HG02642 (cell line): ENCODE results near the gene ZNF548.

Source experiments
- ATAC-seq: cut with Tn5 transposase; IDR thresholded peaks from one replicate; pipeline ENCODE4 v1.9.1; 2021; ENCODE audit warnings: mild to moderate bottlenecking; ENCODE audit not compliant: unreplicated experiment, poor library complexity

ZNF548 gene

GRCh38 chr19:57395710-57396109 is 6.1 kb downstream of the ZNF548 start:
- ATAC-seq, result no peak

DNA sequence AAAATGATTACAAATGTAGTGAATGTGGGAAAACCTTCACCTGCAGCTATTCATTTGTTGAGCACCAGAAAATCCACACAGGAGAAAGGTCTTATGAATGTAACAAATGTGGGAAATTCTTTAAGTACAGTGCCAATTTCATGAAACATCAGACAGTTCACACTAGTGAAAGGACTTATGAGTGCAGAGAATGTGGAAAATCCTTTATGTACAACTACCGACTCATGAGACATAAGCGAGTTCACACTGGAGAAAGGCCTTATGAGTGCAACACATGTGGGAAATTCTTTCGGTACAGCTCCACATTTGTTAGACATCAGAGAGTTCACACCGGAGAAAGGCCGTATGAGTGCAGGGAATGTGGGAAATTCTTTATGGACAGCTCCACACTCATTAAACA is 9.2 kb downstream of the ZNF548 start:
- no peak for ATAC-seq

- no peak for ATAC-seq
These were observed 14.3 kb downstream of the ZNF548 start for GRCh38 chr19:57403737-57404563.

DNA sequence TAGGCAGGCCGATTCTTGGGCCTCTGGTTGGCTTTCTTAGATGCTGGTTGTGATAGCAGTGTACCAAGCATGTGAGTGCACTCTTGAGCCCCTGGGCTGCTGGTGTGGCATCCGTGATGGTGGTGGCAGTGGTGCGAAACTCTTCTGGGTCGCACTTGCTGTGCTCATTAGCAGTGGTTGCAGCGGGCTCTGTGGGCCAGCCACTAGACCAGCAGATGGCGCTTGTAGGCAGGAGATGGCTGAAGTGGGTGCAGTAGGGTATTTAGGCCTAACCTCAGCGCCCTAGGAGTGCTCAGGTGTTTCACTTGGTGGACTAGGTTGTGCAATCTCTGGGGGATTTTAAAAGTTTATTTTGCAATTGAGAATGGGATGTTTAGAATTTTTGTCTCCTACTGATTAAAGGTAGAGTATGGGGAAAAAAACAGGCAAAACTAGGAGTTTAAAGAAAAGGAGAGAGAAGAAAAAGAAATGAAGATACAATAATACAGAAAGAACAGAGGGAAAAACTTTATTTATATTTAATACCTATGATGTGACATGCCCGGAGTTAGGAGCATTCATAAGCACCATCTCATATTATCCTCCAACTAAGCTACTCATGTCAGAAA is 17.0 kb downstream of the ZNF548 start:
- no peak for ATAC-seq

DNA sequence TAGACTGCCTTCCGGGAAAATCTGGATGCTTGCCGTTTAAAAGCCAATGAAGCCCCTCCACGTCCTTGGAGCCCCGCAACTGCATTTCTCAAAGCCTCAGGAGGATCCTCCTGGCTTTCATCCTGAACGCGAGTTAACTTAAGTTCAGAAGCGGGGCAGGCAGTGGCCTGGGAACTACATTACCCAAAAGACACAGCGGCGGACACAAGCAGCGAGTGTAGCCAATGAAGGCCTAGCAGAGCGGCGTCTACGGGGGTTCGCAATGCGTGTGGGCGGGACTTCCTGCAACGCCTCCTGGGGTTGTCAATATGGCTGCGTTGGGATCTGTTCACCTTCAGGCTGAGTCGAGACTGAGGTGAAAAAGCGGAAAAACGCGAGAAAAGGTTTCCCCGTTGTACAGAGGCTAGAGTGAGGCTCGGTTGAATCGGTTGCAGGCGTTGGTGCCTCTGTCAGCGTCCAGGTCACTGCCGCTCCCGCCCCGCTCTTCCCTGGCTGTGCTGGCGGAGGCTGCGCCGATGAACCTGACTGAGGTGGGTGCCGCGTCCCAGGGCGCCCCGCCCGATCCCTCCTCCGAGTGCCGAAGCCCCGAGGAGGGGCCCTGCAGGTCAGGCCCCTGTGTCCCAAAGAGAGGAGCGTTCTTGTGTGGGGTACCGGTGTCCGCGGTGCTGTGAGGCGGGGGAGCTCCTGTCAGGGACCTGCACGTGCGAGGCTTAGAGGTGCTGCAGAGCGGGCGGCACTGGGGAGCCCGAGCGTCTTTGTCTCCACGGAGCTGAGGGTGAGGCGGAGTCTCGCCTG is 21.4 kb downstream of the ZNF548 start, which contains the start of gene ZNF17:
TSS of gene ZNF17 (plus strand) at position 285 of the 795 bp plus-strand sequence. CDS start 2,455 bp downstream, outside the sequence.
- ATAC-seq, result peak; percentile 99

GRCh38 chr19:57419439-57419838 is 29.8 kb downstream of the ZNF548 start:
- no peak for ATAC-seq

DNA sequence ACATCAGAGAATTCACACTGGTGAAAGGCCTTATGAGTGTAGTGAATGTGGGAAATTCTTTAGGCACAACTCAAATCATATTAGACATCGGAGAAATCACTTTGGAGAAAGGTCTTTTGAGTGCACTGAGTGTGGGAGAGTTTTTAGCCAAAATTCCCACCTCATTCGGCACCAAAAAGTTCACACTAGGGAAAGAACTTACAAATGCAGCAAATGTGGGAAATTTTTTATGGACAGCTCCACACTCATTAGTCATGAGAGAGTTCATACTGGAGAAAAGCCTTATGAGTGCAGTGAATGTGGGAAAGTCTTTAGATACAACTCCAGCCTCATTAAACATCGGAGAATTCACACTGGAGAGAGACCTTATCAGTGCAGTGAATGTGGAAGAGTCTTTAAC is 31.4 kb downstream of the ZNF548 start:
- no peak for ATAC-seq

- ATAC-seq, result peak; percentile 15
These were observed 44.9 kb downstream of the ZNF548 start for GRCh38 chr19:57434386-57435061.

DNA sequence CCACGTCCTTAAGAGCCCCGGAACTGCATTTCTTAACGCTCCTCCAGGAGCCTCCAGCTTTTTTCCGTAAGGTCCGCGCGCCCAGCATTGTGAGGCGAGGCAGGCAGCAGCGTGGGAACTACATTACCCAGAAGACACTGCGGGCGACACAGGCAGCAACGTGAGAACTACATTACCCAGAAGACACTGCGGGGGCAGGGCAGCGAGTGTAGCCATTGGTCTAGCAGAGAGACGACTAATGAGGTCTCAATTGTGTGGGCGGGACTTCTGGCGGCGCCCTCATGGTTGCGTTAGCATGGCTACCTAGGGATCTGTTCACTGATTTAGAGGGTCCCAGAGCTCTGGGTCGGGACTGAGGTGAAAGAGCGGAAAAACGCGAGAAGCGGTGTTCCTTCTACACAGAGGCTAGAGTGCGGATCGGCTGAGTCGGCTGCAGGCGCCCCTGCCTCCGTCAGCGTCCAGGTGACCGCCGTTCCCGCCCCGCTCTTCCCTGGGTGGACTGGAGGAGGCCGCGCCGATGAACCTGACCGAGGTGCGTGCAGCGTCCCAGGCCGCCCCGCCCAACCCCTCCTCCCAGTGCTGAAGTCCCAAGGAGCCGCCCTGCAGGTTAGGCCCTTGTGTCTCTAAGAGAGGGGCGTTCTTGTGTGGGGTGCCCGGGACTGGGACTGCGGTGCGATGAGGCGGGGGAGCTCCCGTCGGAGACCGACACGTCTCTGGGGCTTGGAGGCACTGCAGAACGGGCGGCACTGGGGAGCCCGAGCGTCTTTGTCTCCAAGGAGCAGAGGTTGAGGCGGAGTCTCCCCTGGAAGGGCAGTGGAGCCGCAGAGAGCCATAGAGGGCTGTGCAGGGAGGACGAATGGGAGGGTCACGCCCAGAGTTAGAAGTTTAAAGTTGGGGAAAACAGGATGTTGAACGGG is 45.7 kb downstream of the ZNF548 start, which contains the start of gene ZNF749:
TSS of gene ZNF749 (plus strand) at position 264 of the 917 bp plus-strand sequence. CDS start at position 518, 254 bp downstream.
- peak; percentile 97 for ATAC-seq

GRCh38 chr19:57436417-57436816 is 46.8 kb downstream of the ZNF548 start:
- ATAC-seq, result no peak

DNA sequence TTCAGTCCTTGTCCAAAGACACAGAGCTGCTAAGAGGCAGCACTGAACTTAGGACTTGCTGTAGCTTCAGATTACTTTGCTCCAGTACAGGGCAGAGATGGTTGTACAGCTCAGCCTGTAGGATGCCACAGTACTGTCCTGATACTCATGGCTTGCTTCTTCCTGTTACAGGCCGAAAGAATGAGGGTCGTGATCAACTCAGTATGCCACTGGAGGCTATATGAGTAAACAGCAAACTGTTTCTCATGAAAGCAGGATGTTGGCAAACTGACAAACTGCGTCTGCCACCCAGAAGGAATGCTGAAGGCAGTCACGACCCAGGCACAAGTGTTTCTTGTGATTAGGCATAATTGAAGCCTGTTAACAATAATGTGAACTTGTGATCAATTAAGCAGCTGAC is 48.3 kb downstream of the ZNF548 start:
- no peak for ATAC-seq

DNA sequence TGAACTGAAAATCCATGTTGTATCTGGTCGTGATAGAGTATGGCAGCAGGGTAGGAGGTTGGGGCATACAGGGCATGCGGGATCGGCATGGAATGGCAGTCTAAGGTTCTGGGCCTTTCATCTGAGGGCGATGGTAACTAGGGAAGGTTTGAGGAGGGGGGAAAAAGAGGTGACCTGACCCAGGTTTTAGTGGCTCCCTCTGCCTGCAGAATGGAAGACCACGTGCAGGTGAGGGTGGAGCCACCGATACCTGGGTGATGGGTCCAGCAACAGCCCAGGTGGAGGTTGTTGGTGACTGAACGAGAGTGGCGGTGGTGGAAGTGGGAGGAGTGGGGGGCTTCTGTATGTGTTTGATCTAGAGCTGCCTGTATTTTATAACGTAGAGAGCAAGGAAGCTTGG is 49.3 kb downstream of the ZNF548 start:
- no peak for ATAC-seq

DNA sequence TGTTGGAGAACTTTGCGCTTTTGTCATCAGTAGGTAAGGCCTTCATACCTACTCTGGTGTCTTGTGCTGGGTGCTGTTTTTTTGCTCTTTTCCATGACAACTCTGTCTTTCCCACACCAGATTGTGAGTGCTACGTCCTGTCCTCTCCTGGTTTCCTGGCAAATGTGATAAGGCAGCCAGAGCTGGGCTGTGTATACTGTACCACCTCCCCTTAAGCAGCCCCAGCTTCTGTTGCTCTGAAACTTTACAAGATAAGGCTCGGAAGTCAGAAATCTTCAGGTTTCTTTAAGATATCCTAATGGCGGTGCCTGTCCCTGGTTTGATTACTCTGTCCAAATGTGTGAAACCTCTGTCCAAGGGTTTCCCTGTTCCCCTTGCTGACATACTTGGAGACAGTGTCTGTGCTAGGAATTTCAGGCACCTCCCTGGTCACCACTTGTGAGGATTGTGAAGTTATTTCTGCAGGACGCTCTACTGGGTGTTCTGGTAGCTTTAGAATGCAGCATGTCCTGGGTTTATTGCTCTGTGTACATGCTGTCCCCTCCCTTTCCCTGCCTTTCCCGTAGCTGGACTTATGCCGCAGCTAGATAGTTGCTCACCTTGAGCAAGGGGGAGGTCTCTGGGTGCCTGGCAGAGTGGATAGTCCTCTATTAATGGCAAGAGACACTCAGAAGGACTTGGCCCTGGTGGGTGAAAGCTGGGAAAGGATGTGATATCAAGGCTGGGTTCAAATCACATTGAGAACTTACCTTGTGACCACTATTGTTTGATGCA is 52.5 kb downstream of the ZNF548 start:
- no peak for ATAC-seq

GRCh38 chr19:57443121-57443696 is 53.6 kb downstream of the ZNF548 start:
- ATAC-seq, result no peak

DNA sequence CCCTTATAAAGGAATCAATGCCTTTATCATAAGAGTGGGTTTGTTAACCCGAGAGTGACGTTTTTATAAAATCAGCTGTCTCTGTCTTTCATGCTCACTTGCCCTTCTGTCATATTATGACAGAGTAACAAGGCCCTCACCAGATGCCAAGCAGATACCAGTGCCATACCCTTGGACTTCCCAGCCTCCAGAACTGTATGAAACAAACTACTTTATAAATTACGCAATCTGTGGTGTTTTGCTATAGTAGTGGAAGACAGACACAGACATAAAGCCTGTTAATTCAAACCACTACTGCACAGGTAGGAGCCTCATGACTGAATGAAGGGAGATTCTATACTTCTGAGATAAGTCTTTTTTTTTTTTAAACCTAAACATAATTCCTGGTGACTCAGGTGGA is 62.7 kb downstream of the ZNF548 start:
- no peak for ATAC-seq
